A549 (cell line): ENCODE measurements around the gene MCRS1. TPM values are rescaled to one million over a fixed set of nuclear protein-coding genes. Genes with fewer than 3 reads are reported as not detected.

Experiments used
- ATAC-seq, 2 experiments: fragments of 200-7000 bp in 1 of 2; fragments of >200 bp in 1 of 2; cut with Nextera tagmentation in 1 of 2; cut with Tn5 transposase in 1 of 2; 3 replicates each; pipeline versions ENCODE4 v1.8.0 to v1.9.1; 2018 to 2020; ENCODE audit warnings: mild to moderate bottlenecking in 1 of 2, moderate library complexity in 1 of 2
- CTCF ChIA-PET: fragments of 300-600 bp; sonication (Branson Sonifier 250); formaldehyde crosslinking; extraction: SDS; loops from one replicate; lab custom pipeline; 2021; ENCODE audit warnings: antibody characterized with exemption, inconsistent platforms; lab: Yijun Ruan, JAX
- POLR2A ChIA-PET: fragments of 350-600 bp; formaldehyde crosslinking; extraction: SDS; loops from one replicate; lab custom pipeline; 2021; ENCODE audit warnings: antibody characterized with exemption, inconsistent platforms; lab: Yijun Ruan, JAX
- DNase-seq, 2 experiments: peaks; one replicate each; pipeline versions ENCODE4 v3.0.0 to v3.0.0-alpha.2; 2011 to 2016; ENCODE audit warnings: low read depth in 1 of 2, low spot score in 1 of 2
- FAIRE-seq: peaks from 2 replicates; lab custom pipeline; 2011; peaks lifted over from hg19 to GRCh38; lab: Jason Lieb, UNC
- H3K27ac ChIP-seq, 2 experiments: fragments of >200 bp; sonication (Bioruptor Twin); formaldehyde crosslinking; 3 replicates each; pipeline ENCODE4 v1.5.1; 2016 to 2017
- H3K4me1 ChIP-seq: fragments of >200 bp; sonication (Bioruptor Twin); formaldehyde crosslinking; 3 replicates; pipeline ENCODE4 v1.6.1; 2016
- H3K4me2 ChIP-seq: fragments of >200 bp; sonication (Bioruptor Twin); formaldehyde crosslinking; 3 replicates; pipeline ENCODE4 v1.6.1; 2016
- H3K4me3 ChIP-seq: fragments of >200 bp; sonication (Bioruptor Twin); formaldehyde crosslinking; 3 replicates; pipeline ENCODE4 v1.5.1; 2016
- H3K9me3 ChIP-seq: fragments of >200 bp; sonication (Bioruptor Twin); formaldehyde crosslinking; 3 replicates; pipeline ENCODE4 v1.6.1; 2016
- CBX2 ChIP-seq: fragments of 200-600 bp; sonication (generic); IDR thresholded peaks from 2 replicates; pipeline ENCODE4 v1.6.1; 2016; ENCODE audit warnings: low read depth, mild to moderate bottlenecking, borderline replicate concordance
- CBX8 ChIP-seq: fragments of 200-600 bp; sonication (generic); IDR thresholded peaks from 2 replicates; pipeline ENCODE4 v1.6.1; 2016
- CHD2 ChIP-seq: fragments of 150-350 bp; IDR thresholded peaks from 2 replicates; pipeline ENCODE4 v1.6.1; 2014; ENCODE audit warnings: low read length; ENCODE audit not compliant: partially characterized antibody
- ELK1 ChIP-seq: fragments of 150-350 bp; IDR thresholded peaks from 2 replicates; pipeline ENCODE4 v1.6.1; 2014; ENCODE audit warnings: low read depth, mild to moderate bottlenecking, low read length
- FOSB ChIP-seq: fragments of 250-450 bp; sonication (Bioruptor Pico); IDR thresholded peaks from 2 replicates; pipeline ENCODE4 v1.5.0; 2020; ENCODE audit warnings: mild to moderate bottlenecking, moderate library complexity
- FOSL2 ChIP-seq, 2 experiments: fragments of 450-650 bp in 1 of 2; fragments of >200 bp in 1 of 2; sonication (Bioruptor Twin) in 1 of 2; formaldehyde crosslinking; IDR thresholded peaks; 2 replicates each; pipeline versions ENCODE4 v1.5.0 to v1.6.1; 2016 to 2020; ENCODE audit warnings: mild to moderate bottlenecking in 1 of 2, moderate library complexity in 1 of 2
- HDAC2 ChIP-seq: fragments of 200-600 bp; sonication (generic); IDR thresholded peaks from 2 replicates; pipeline ENCODE4 v1.6.1; 2016
- HEYL ChIP-seq: fragments of 250-450 bp; sonication (Bioruptor Pico); IDR thresholded peaks from 2 replicates; pipeline ENCODE4 v1.8.0; 2021; ENCODE audit warnings: mild to moderate bottlenecking, moderate library complexity
- JUNB ChIP-seq: fragments of >200 bp; sonication (Bioruptor Twin); formaldehyde crosslinking; IDR thresholded peaks from 2 replicates; pipeline ENCODE4 v1.6.1; 2016
- KDM1A ChIP-seq: fragments of 200-600 bp; sonication (generic); IDR thresholded peaks from 2 replicates; pipeline ENCODE4 v1.6.1; 2016; ENCODE audit warnings: low read depth, mild to moderate bottlenecking
- KDM5A ChIP-seq: fragments of 200-600 bp; sonication (generic); IDR thresholded peaks from 2 replicates; pipeline ENCODE4 v1.6.1; 2016; ENCODE audit warnings: antibody characterized with exemption, mild to moderate bottlenecking
- MYC ChIP-seq: IDR thresholded peaks from 2 replicates; pipeline ENCODE4 v1.6.1; 2012; ENCODE audit warnings: mild to moderate bottlenecking, inconsistent platforms, low read length, improper control_type of control experiment, borderline replicate concordance
- NR3C1 ChIP-seq: fragments of >200 bp; sonication (Bioruptor Twin); formaldehyde crosslinking; IDR thresholded peaks from 3 replicates; pipeline ENCODE4 v1.6.1; 2017
- PHF8 ChIP-seq: fragments of 200-600 bp; sonication (generic); IDR thresholded peaks from 2 replicates; pipeline ENCODE4 v1.6.1; 2016; ENCODE audit warnings: low read depth, mild to moderate bottlenecking, antibody characterized with exemption, moderate library complexity, borderline replicate concordance
- RAD21 ChIP-seq, 2 experiments: fragments of >200 bp in 1 of 2; sonication (Bioruptor Twin) in 1 of 2; formaldehyde crosslinking in 1 of 2; IDR thresholded peaks in 1 of 2; conservative IDR thresholded peaks in 1 of 2; 2 replicates in 1 of 2; 3 replicates in 1 of 2; pipeline ENCODE4 v1.6.1; 2012 to 2018; ENCODE audit warnings: inconsistent platforms in 1 of 2
- REST ChIP-seq: fragments of 200-600 bp; sonication (generic); IDR thresholded peaks from 2 replicates; pipeline ENCODE4 v1.6.1; 2016; ENCODE audit warnings: antibody characterized with exemption, mild to moderate bottlenecking, moderate library complexity
- RNF2 ChIP-seq: fragments of 200-600 bp; sonication (generic); IDR thresholded peaks from 2 replicates; pipeline ENCODE4 v1.6.1; 2016; ENCODE audit warnings: low read depth, mild to moderate bottlenecking, antibody characterized with exemption, moderate library complexity, borderline replicate concordance
- SMC3 ChIP-seq: fragments of >200 bp; sonication (Bioruptor Twin); formaldehyde crosslinking; IDR thresholded peaks from 3 replicates; pipeline ENCODE4 v1.6.1; 2018; ENCODE audit warnings: inconsistent platforms
- SREBF2 ChIP-seq: fragments of 450-650 bp; IDR thresholded peaks from 2 replicates; pipeline ENCODE4 v1.6.1; 2014; ENCODE audit warnings: mild to moderate bottlenecking, moderate library complexity
- ZFP36 ChIP-seq: fragments of 450-650 bp; IDR thresholded peaks from 2 replicates; pipeline ENCODE4 v1.6.1; 2014; ENCODE audit warnings: borderline replicate concordance; ENCODE audit not compliant: partially characterized antibody
- ZNF302 ChIP-seq: fragments of 250-450 bp; sonication (Bioruptor Pico); IDR thresholded peaks from 2 replicates; pipeline ENCODE4 v1.9.0; 2021; ENCODE audit warnings: inconsistent platforms, mild to moderate bottlenecking, moderate library complexity
- ZSCAN20 ChIP-seq: fragments of 250-450 bp; sonication (Bioruptor Pico); IDR thresholded peaks from 2 replicates; pipeline ENCODE4 v1.8.0; 2022; ENCODE audit warnings: mild to moderate bottlenecking, moderate library complexity
- WGBS: methylation state at CpG from one replicate; pipeline ENCODE4 v1.1.6; 2017; ENCODE audit errors: missing lambda C conversion rate; 5-methylcytosine and 5-hydroxymethylcytosine counted together
- polyA plus RNA-seq, 4 experiments: library from polyadenylated mRNA; depleted of rRNA in 3 of 4; stranded (reverse); fragments of >200 nt; fragmentation: RNase III in 1 of 4; extraction: RNeasy Plus Mini Kit Qiagen cat#74134 plus additional on column Dnase treatment in 1 of 4; gene quantifications; 2 replicates in 3 of 4; 3 replicates in 1 of 4; pipeline ENCODE4 v1.2.3, GENCODE V29; 2011 to 2017
- TF ChIP-seq, protein P1 (sequence below): fragments of 250-450 bp; sonication (Bioruptor Pico); IDR thresholded peaks from 2 replicates; pipeline ENCODE4 v1.5.0; 2021; ENCODE audit warnings: mild to moderate bottlenecking, moderate library complexity, borderline replicate concordance
- TF ChIP-seq, protein P2 (sequence below): IDR thresholded peaks from 2 replicates; pipeline ENCODE4 v1.6.1; 2012

MCRS1 gene
- polyA plus RNA-seq, 2 of the 4 experiments (the other 2 are of a cell fraction): 64.1 to 68.5 TPM

- TF ChIP-seq, protein P1, sequence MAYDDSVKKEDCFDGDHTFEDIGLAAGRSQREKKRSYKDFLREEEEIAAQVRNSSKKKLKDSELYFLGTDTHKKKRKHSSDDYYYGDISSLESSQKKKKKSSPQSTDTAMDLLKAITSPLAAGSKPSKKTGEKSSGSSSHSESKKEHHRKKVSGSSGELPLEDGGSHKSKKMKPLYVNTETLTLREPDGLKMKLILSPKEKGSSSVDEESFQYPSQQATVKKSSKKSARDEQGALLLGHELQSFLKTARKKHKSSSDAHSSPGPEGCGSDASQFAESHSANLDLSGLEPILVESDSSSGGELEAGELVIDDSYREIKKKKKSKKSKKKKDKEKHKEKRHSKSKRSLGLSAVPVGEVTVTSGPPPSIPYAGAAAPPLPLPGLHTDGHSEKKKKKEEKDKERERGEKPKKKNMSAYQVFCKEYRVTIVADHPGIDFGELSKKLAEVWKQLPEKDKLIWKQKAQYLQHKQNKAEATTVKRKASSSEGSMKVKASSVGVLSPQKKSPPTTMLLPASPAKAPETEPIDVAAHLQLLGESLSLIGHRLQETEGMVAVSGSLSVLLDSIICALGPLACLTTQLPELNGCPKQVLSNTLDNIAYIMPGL (CRISPR knock-in tag): no peak
- TF ChIP-seq RAD21 (conservative IDR thresholded peaks at IDR 0.05 in 1 of 2, IDR thresholded peaks at IDR 0.05 in 1 of 2) (0 out of 5 replicates have a peak, but pooled peaks of 1 of the 2 experiments have one; percentile 30), PHF8 (no peak), REST (no peak), JUNB (peak; percentile 81), ZSCAN20 (no peak), RNF2 (no peak), CHD2 (no peak), SMC3 (no peak), CBX2 (no peak)
- TF ChIP-seq, protein P2, sequence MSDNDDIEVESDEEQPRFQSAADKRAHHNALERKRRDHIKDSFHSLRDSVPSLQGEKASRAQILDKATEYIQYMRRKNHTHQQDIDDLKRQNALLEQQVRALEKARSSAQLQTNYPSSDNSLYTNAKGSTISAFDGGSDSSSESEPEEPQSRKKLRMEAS: peak; percentile 52
Observed at GRCh38 chr12:49515266-49515665, 52.7 kb downstream of the MCRS1 start (continued).

DNA sequence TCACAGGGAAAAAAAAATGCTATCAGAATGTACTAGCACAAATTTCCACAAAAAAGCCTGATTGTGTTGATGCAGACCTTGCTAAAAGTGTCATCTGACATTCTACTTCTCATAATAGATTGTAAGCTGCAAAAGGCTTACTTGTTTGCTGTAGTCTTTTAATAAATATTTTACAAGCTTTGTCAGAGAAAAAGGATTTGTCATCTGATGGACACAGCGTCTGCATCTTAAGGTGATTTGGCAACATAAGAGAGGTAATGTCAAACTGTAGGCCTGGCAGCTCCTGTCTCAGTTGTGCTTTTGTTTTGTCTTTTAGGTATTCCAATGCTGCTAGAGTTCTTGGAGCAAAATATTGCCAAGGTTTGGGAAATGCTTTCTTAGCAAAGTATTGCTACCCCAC lies 55.4 kb downstream of the MCRS1 start:
- Histone ChIP-seq H3K9me3 (no peaks in the 10 kb centered on the region), H3K4me2 (peak overlapping the region; percentile 38)
- no peak for ATAC-seq
- POLR2A ChIA-PET: interaction anchor here (0.8 to 3.2 kb wide), 2 partner anchors 146 to 154 kb away, joined by 3 to 21 read pairs; partner anchors contain the start of gene SPATS2
- WGBS: 6% methylated on average over 1 of the region's 1 CpG
- TF ChIP-seq FOSB (CRISPR knock-in tag) (no peak), MYC (no peak), HEYL (CRISPR knock-in tag) (no peak), CBX8 (no peak)
- TF ChIP-seq, all 56 proteins: peak for 0
- CTCF ChIA-PET: interaction anchor here (0.5 to 19.2 kb wide), 16 partner anchors 8 to 224 kb away, joined by 3 to 484 read pairs (median 12); partner anchors contain the start of genes DNAJC22, KCNH3 and SPATS2
- Histone ChIP-seq H3K4me3 (no peak overlapping the region), H3K27ac (peak overlapping the region; percentile 34 to 56), H3K4me1 (peaks cover 85% of the 10 kb centered on the region)
- DNase-seq (no peak), FAIRE-seq (peak; percentile 28)

DNA sequence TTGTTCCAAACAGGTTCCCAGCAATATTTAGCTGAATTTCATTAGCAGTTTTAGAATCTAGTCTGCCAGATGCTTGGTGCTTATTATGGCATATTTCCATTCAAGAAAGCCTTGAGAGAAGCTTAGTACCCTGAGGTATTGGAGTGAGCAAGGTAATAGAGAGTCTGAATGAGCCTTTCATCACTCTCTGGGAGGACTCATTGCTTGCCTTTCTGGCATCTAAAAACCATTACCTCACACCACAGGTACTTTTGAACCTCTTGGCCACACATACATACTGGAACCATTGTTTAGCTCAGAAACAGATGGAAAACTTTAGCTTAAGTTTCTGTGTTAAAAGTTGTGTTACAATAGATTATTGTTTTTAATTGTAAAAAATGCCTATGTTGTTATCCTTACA lies 56.5 kb downstream of the MCRS1 start:
- peaks cover 88% of the 10 kb centered on the region for H3K4me1 ChIP-seq
- DNase-seq: no peak
- H3K9me3 ChIP-seq: no peaks in the 10 kb centered on the region
- POLR2A ChIA-PET: interaction anchor here (3.2 kb wide), 1 partner anchor 144 kb away, joined by 21 read pairs; the partner anchor contains the start of gene SPATS2
- ATAC-seq: no peak
- no peak for FAIRE-seq
- peak overlapping the region; percentile 42 to 72 for H3K27ac ChIP-seq
- CTCF ChIA-PET: interaction anchor here (0.6 to 19.2 kb wide), 11 partner anchors 10 to 222 kb away, joined by 3 to 484 read pairs (median 6); partner anchors contain the start of genes DNAJC22 and SPATS2
- H3K4me2 ChIP-seq: peak overlapping the region; percentile 38
- no peak overlapping the region for H3K4me3 ChIP-seq
- TF ChIP-seq NR3C1: no peak
- TF ChIP-seq SREBF2: no peak
- TF ChIP-seq KDM5A: no peak
- TF ChIP-seq FOSB (CRISPR knock-in tag): no peak
- no peak for TF ChIP-seq CHD2
- TF ChIP-seq ZFP36: no peak
- TF ChIP-seq REST: no peak
- TF ChIP-seq KDM1A: no peak
- TF ChIP-seq HDAC2: no peak
- TF ChIP-seq JUNB: no peak
- no peak for TF ChIP-seq CBX2
- no peak for TF ChIP-seq ZNF302
- no peak for TF ChIP-seq ELK1
- no peak for TF ChIP-seq FOSL2 (IDR thresholded peaks at IDR 0.05)
- TF ChIP-seq FOSL2 (CRISPR knock-in tag; IDR thresholded peaks at IDR 0.05): no peak
